HepG2 (cell line): Measurements from ENCODE around the gene FCER1G. TPM values are rescaled to one million over a fixed set of nuclear protein-coding genes. Genes with fewer than 3 reads are reported as not detected.

Source experiments
- ASH2L ChIP-seq: fragments of 300-600, 200-600 bp; sonication (generic); IDR thresholded peaks from 2 replicates; pipeline ENCODE4 v1.7.0; 2017; ENCODE audit warnings: low read depth, mild to moderate bottlenecking, moderate library complexity, mixed read lengths, low read length; ENCODE audit not compliant: insufficient read length
- ATRX ChIP-seq: sonication (generic); formaldehyde crosslinking; IDR thresholded peaks from 2 replicates; pipeline ENCODE4 v1.4.0; 2020; ENCODE audit warnings: missing genetic modification reagents, borderline replicate concordance
- BRF2 ChIP-seq: sonication (generic); formaldehyde crosslinking; IDR thresholded peaks from 2 replicates; pipeline ENCODE4 v1.8.1; 2022; ENCODE audit warnings: mild to moderate bottlenecking, missing genetic modification reagents
- HMG20A ChIP-seq: IDR thresholded peaks from 2 replicates; pipeline ENCODE4 v1.6.1; 2016; ENCODE audit warnings: borderline replicate concordance
- HMGA1 ChIP-seq: sonication (generic); formaldehyde crosslinking; conservative IDR thresholded peaks from 2 replicates; pipeline ENCODE4 v1.4.0; 2020; ENCODE audit warnings: missing genetic modification reagents
- KLF15 ChIP-seq: sonication (generic); formaldehyde crosslinking; IDR thresholded peaks from 2 replicates; pipeline ENCODE4 v1.8.1; 2023; ENCODE audit warnings: borderline replicate concordance, mild to moderate bottlenecking, inconsistent platforms, missing genetic modification reagents, mixed read lengths
- MYPOP ChIP-seq: sonication (generic); formaldehyde crosslinking; IDR thresholded peaks from 2 replicates; pipeline ENCODE4 v1.8.1; 2023; ENCODE audit warnings: mild to moderate bottlenecking, moderate library complexity, missing genetic modification reagents
- PRPF4 ChIP-seq: fragments of 200-400 bp; formaldehyde crosslinking; IDR thresholded peaks from 2 replicates; pipeline ENCODE4 v1.6.1; 2016; ENCODE audit warnings: low read length, low read depth; ENCODE audit not compliant: poor library complexity, severe bottlenecking
- SALL1 ChIP-seq: sonication (generic); formaldehyde crosslinking; IDR thresholded peaks from 2 replicates; pipeline ENCODE4 v1.8.0; 2022; ENCODE audit warnings: mild to moderate bottlenecking, missing genetic modification reagents
- TERF1 ChIP-seq: sonication (generic); formaldehyde crosslinking; IDR thresholded peaks from 2 replicates; pipeline ENCODE4 v1.8.0; 2022; ENCODE audit warnings: mild to moderate bottlenecking, missing genetic modification reagents, moderate library complexity
- ZFAT ChIP-seq: sonication (generic); formaldehyde crosslinking; conservative IDR thresholded peaks from 2 replicates; pipeline ENCODE4 v1.8.1; 2023; ENCODE audit warnings: missing genetic modification reagents, inconsistent platforms
- ZNF138 ChIP-seq: sonication (generic); formaldehyde crosslinking; IDR thresholded peaks from 2 replicates; pipeline ENCODE4 v1.5.0; 2020; ENCODE audit warnings: mild to moderate bottlenecking, low read depth, missing genetic modification reagents
- ZNF543 ChIP-seq: sonication (generic); formaldehyde crosslinking; IDR thresholded peaks from 2 replicates; pipeline ENCODE4 v1.4.0; 2020; ENCODE audit warnings: mild to moderate bottlenecking, missing genetic modification reagents
- polyA plus RNA-seq, 8 experiments: library from polyadenylated mRNA; depleted of rRNA in 3 of 8; stranded (reverse) in 7 of 8; unstranded in 1 of 8; fragments of >200 nt; fragmentation: Illumina TruSeq in 4 of 8; extraction: Trizol in 4 of 8; gene quantifications; 2 replicates each; pipeline versions ENCODE4 v1.2.1 to v1.2.3, GENCODE V29; 2011 to 2016; ENCODE audit warnings: low read depth in 4 of 8, missing spikeins in 1 of 8, mixed read lengths in 1 of 8; ENCODE audit not compliant: insufficient read depth in 1 of 8
- total RNA-seq, 5 experiments: library from RNA; depleted of rRNA; stranded (reverse); fragments of >200 nt; fragmentation: Illumina TruSeq; extraction: Trizol; gene quantifications; 2 replicates each; pipeline ENCODE4 v1.2.3, GENCODE V29; 2016; ENCODE audit warnings: low read depth in 1 of 5
- TF ChIP-seq, protein P1 (sequence below): sonication (generic); formaldehyde crosslinking; IDR thresholded peaks from 2 replicates; pipeline ENCODE4 v1.5.0; 2020; ENCODE audit warnings: missing genetic modification reagents
- TF ChIP-seq, protein P2 (sequence below): sonication (generic); formaldehyde crosslinking; IDR thresholded peaks from 2 replicates; pipeline ENCODE4 v1.5.0; 2020; ENCODE audit warnings: missing genetic modification reagents
- TF ChIP-seq, protein P3 (sequence below): sonication (generic); formaldehyde crosslinking; IDR thresholded peaks from 2 replicates; pipeline ENCODE4 v1.4.0; 2020; ENCODE audit warnings: low read depth, mild to moderate bottlenecking, missing genetic modification reagents
- TF ChIP-seq, protein P4 (sequence below): sonication (generic); formaldehyde crosslinking; IDR thresholded peaks from 2 replicates; pipeline ENCODE4 v1.4.0; 2020; ENCODE audit warnings: missing genetic modification reagents

The FCER1G gene
- total and polyA plus RNA-seq, 2 of the 13 experiments (the other 11 are each of a cell fraction or from before 2014, with no cell fraction given) = 1.3 to 6.4 TPM

GRCh38 chr1:161218301-161219077 lies 3.4 kb downstream of the FCER1G start (continued):
- TF ChIP-seq ZNF138 = no peak
- TF ChIP-seq MYPOP (CRISPR knock-in tag) = peak; percentile 17; the same call in 1 of the 2 replicates
- TF ChIP-seq ZFAT (CRISPR knock-in tag) = no peak
- TF ChIP-seq, protein P1, sequence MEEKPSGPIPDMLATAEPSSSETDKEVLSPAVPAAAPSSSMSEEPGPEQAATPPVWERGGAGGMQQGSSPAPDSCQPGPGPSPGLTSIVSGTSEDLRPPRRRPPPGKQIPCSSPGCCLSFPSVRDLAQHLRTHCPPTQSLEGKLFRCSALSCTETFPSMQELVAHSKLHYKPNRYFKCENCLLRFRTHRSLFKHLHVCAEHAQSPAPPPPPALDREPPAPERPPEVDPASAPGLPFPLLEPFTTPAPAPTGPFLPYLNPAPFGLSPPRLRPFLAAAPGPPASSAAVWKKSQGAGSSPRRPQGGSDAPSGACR (CRISPR knock-in tag) = peak; percentile 28; the same call in 1 of the 2 replicates
- no peak for TF ChIP-seq HMGA1 (CRISPR knock-in tag)
- TF ChIP-seq, protein P2, sequence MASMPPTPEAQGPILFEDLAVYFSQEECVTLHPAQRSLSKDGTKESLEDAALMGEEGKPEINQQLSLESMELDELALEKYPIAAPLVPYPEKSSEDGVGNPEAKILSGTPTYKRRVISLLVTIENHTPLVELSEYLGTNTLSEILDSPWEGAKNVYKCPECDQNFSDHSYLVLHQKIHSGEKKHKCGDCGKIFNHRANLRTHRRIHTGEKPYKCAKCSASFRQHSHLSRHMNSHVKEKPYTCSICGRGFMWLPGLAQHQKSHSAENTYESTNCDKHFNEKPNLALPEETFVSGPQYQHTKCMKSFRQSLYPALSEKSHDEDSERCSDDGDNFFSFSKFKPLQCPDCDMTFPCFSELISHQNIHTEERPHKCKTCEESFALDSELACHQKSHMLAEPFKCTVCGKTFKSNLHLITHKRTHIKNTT (CRISPR knock-in tag) = no peak
- no peak for TF ChIP-seq PRPF4
- TF ChIP-seq ASH2L = peak; percentile 25
- no peak for TF ChIP-seq ATRX
- TF ChIP-seq, protein P3, sequence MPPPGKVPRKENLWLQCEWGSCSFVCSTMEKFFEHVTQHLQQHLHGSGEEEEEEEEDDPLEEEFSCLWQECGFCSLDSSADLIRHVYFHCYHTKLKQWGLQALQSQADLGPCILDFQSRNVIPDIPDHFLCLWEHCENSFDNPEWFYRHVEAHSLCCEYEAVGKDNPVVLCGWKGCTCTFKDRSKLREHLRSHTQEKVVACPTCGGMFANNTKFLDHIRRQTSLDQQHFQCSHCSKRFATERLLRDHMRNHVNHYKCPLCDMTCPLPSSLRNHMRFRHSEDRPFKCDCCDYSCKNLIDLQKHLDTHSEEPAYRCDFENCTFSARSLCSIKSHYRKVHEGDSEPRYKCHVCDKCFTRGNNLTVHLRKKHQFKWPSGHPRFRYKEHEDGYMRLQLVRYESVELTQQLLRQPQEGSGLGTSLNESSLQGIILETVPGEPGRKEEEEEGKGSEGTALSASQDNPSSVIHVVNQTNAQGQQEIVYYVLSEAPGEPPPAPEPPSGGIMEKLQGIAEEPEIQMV (CRISPR knock-in tag) = peak; percentile 66
- no peak for TF ChIP-seq ZNF543 (CRISPR knock-in tag)
- no peak for TF ChIP-seq BRF2 (CRISPR knock-in tag)
- peak; percentile 90 for TF ChIP-seq SALL1 (CRISPR knock-in tag)
- TF ChIP-seq TERF1 (CRISPR knock-in tag) = no peak
- peak; percentile 52; the same call in 1 of the 2 replicates for TF ChIP-seq HMG20A (CRISPR knock-in tag)
- TF ChIP-seq, protein P4, sequence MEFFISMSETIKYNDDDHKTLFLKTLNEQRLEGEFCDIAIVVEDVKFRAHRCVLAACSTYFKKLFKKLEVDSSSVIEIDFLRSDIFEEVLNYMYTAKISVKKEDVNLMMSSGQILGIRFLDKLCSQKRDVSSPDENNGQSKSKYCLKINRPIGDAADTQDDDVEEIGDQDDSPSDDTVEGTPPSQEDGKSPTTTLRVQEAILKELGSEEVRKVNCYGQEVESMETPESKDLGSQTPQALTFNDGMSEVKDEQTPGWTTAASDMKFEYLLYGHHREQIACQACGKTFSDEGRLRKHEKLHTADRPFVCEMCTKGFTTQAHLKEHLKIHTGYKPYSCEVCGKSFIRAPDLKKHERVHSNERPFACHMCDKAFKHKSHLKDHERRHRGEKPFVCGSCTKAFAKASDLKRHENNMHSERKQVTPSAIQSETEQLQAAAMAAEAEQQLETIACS (CRISPR knock-in tag) = no peak
- TF ChIP-seq KLF15 (CRISPR knock-in tag) = no peak
